ENCODE data around the gene SYCP1. TPM values are rescaled to one million over a fixed set of nuclear protein-coding genes. Genes with fewer than 3 reads are reported as not detected.

SYCP1 gene
- total and polyA plus RNA-seq, 10 of the 15 experiments (the other 5 are each of a cell fraction or from before 2014, with no cell fraction given), result not detected

- Histone ChIP-seq H2AFZ (ENCODE audit: control insufficient read depth, low read depth, low read length) (no peak overlapping the region), H3K4me2 (ENCODE audit: control insufficient read depth, insufficient read depth) (no peak overlapping the region), H3K9me3 (replicated peaks; ENCODE audit: control insufficient read depth, insufficient read depth, low read length) (no peaks in the 10 kb centered on the region), H4K20me1 (ENCODE audit: control insufficient read depth, insufficient read depth) (no peaks in the 10 kb centered on the region), H3K9ac (ENCODE audit: control insufficient read depth, insufficient read depth, low read length) (no peak overlapping the region), H3K4me1 (ENCODE audit: control insufficient read depth, insufficient read depth, low read length) (no peaks in the 10 kb centered on the region), H3K27ac (ENCODE audit: control insufficient read depth, insufficient read depth) (no peak overlapping the region), H3K27me3 (replicated peaks in 1 of 2; ENCODE audit: control insufficient read depth in 2 of 2, insufficient read depth in 2 of 2, low read length in 1 of 2) (no peaks in the 10 kb centered on the region), H3K4me3 (no peak overlapping the region), H3K36me3 (ENCODE audit: control insufficient read depth in 2 of 2, insufficient read depth in 2 of 2, low read length in 1 of 2) (no peaks in the 10 kb centered on the region), H3K79me2 (ENCODE audit: control insufficient read depth, insufficient read depth, low read length) (no peaks in the 10 kb centered on the region)
- no TSS peak for BruUV-seq (replicated peaks)
- ATAC-seq, result no peak
- no peak for FAIRE-seq
- intact Hi-C loops (cut with micrococcal nuclease; ENCODE audit: unreplicated experiment) (no loop called here), in situ Hi-C loops (cut with MboI) (no loop called here)
- no peak for DNase-seq (ENCODE audit: low read depth, low spot score)
- ChIA-PET POLR2A (no interaction called here), SMC1A (ENCODE audit: uncharacterized antibody, unreplicated experiment) (interaction anchor here (1.0 to 3.1 kb wide), 5 partner anchors 10 to 134 kb away, joined by 3 to 25 read pairs (median 5); no protein-coding TSS in a partner anchor), CTCF (interaction anchor here (1.2 to 5.8 kb wide), 3 partner anchors 19 to 130 kb away, joined by 3 to 42 read pairs (median 19); no protein-coding TSS in a partner anchor), RAD21 (ENCODE audit: unreplicated experiment) (interaction anchor here (1.2 to 3.2 kb wide), 3 partner anchors 66 to 131 kb away, joined by 3 to 13 read pairs (median 5); no protein-coding TSS in a partner anchor)
- WGBS (ENCODE audit: insufficient coverage, insufficient replicate concordance, low lambda C conversion rate, missing lambda C conversion rate), result 0% methylated on average over 1 of the region's 1 CpG
- TF ChIP-seq CEBPZ (IDR thresholded peaks at IDR 0.05; ENCODE audit: low read depth, low read length), result no peak
- TF ChIP-seq CHD4 (IDR thresholded peaks at IDR 0.05), result no peak
- TF ChIP-seq MEF2A (IDR thresholded peaks at IDR 0.05; ENCODE audit: insufficient read depth, low read depth, low read length), result no peak
- TF ChIP-seq EGR1 (IDR thresholded peaks at IDR 0.05; ENCODE audit: borderline replicate concordance in 1 of 2, low read depth in 2 of 2, low read length in 2 of 2), result no peak
- no peak for TF ChIP-seq RFX5 (IDR thresholded peaks at IDR 0.05; ENCODE audit: low read depth, low read length)
- TF ChIP-seq ASH2L (IDR thresholded peaks at IDR 0.05; ENCODE audit: borderline replicate concordance, low read depth), result no peak
- no peak for TF ChIP-seq IRF4 (IDR thresholded peaks at IDR 0.05; ENCODE audit: low read depth, low read length)
- no peak for TF ChIP-seq USF1 (IDR thresholded peaks at IDR 0.05; ENCODE audit: borderline replicate concordance, extremely low read length, insufficient read depth, low read depth, low read length)
- TF ChIP-seq NR2C2 (IDR thresholded peaks at IDR 0.05; ENCODE audit: borderline replicate concordance, control insufficient read depth, insufficient read length, low read depth), result no peak
- TF ChIP-seq ZNF217 (IDR thresholded peaks at IDR 0.05), result no peak
- TF ChIP-seq NKRF (conservative IDR thresholded peaks at IDR 0.05), result no peak
- no peak for TF ChIP-seq BCL11A (IDR thresholded peaks at IDR 0.05; ENCODE audit: low read depth, low read length)
- no peak for TF ChIP-seq PRDM15 (CRISPR knock-in tag; IDR thresholded peaks at IDR 0.05)
- TF ChIP-seq TAF1 (IDR thresholded peaks at IDR 0.05; ENCODE audit: borderline replicate concordance, low read depth, low read length), result no peak
Measured at GRCh38 chr1:114982251-114982650, 127.6 kb downstream of the SYCP1 start.
